KBM-7 (cell line): ENCODE measurements around the gene CD86.
A peak's percentile ranks its signal among the peaks of the same experiment; 100 is the strongest.

Experiments used
- DNase-seq: peaks from one replicate; pipeline ENCODE4 v3.0.0-alpha.2; 2015
- in situ Hi-C: fragments of 300-500 bp; cut with MboI; formaldehyde crosslinking; loops from 2 replicates; pipeline ENCODE4 v1.14.3; 2020; ENCODE audit warnings: low sequenced_read_pairs, low pct_unique_long_range_greater_than_20kb, mixed read lengths

Gene CD86

DNA sequence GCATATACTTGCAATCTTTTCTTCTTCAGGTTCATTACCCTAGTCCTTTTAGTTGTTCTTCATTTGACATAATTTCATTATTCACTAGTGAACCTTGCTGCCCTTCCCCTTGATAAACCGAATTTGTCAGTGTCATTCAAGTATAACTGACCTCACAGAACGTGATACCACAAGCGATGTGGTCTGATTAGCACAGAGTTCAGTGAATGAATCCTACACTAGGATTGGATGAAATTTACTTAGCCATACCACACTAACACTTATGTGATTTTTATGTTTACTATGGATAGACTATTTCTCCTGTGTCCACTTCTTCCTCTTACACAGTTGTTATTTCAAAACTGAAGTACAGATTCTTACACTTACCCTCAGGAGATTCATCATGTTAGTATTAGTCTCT lies 27.2 kb downstream of the CD86 start:
- in situ Hi-C loops, result no loop called here
- DNase-seq, result no peak

DNA sequence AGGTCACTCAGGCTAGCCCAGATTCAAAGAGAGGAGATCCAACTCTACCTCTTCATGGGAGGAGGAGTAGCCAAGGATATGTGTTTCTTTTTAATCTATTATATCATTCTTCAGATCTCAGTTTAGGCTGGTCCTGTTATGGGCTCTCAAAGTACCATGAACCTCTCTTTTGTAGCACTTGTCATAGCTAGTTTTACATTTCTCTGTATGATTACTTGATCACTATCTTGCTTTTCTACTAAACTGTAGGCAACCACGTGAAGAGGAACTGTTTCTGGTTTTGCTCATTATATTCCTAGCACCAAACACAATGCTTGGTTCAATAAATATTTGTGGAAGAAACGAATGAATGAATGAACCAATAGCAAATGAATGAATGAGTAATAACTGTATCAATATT lies 29.6 kb downstream of the CD86 start:
- in situ Hi-C loops, result no loop called here
- no peak for DNase-seq

GRCh38 chr3:122085673-122086072 lies 30.5 kb downstream of the CD86 start:
- DNase-seq, result peak; percentile 55
- in situ Hi-C loops, result no loop called here

DNA sequence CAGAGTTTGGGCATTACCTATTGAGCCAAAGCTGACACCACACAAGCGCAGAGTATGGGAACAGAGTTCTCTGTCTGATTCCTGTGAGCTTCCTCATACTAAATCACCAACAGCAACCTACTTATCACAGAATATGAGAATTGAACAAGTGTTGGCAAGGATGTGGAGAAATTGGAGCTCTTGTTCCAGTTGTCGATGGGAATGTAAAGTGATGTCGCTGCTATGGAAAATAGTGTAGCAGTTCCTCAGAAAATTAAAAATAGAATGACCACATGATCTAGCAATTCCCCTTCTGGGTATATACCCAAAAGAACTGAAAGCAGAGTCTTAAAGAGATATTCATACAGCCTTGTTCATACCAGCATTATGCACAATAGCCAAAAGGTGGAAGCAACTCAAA lies 33.4 kb downstream of the CD86 start:
- in situ Hi-C loops, result no loop called here
- DNase-seq, result no peak

GRCh38 chr3:122091602-122092295 lies 36.6 kb downstream of the CD86 start:
- peak; percentile 87 for DNase-seq
- in situ Hi-C loops, result no loop called here

DNA sequence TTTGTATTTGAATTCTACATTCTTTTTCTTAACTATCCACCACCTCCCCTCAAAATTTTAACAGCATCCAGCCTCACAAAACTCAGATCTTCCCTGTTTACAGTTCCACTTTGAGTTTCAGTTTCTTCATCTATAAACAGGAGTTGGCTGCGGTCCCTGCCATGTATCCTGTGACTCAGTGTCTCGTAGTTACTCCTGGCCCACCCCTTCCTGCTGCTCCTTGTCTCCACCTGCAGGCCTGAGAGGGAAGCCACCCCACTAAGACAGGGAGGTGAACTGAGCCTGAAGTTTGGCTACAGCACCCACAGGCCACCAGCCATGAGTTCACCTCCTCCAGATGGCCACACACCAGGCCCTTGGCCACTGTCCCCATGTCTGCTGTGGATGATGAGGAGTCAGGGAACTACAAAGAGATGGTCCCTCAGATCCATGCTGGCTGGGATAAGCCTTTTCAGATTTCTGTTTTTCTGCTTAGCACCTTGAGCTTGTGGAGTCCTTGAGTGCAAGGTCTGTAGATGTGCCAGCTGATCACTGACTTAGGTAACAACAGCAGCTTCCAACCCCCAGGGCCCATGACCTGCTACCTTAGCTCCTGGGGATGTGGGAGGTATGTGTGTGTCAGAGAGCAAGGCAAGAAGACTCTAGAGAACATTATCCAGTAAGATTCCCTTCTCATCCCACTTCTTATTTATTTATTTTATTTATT lies 37.5 kb downstream of the CD86 start:
- in situ Hi-C loops, result no loop called here
- peak; percentile 44 for DNase-seq

DNA sequence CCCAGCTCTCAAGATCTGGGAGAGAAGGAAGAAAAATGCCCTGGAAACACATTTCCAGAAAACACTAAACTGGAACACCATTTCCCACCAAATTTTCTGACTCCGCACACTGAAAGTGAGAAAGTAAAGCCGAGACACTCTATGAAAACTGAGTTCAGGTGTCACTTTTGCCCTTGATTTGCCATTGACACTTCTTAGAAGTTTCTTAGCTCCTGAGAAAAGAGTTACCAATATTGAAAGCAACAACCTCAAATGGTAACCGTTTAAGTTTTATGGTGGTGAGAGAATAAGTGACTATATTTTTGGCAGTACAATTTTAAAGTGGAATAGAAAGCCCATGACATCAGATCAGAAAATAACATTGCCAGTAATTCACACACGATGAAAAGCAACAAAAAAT lies 39.0 kb downstream of the CD86 start:
- no peak for DNase-seq
- in situ Hi-C loops, result no loop called here

DNA sequence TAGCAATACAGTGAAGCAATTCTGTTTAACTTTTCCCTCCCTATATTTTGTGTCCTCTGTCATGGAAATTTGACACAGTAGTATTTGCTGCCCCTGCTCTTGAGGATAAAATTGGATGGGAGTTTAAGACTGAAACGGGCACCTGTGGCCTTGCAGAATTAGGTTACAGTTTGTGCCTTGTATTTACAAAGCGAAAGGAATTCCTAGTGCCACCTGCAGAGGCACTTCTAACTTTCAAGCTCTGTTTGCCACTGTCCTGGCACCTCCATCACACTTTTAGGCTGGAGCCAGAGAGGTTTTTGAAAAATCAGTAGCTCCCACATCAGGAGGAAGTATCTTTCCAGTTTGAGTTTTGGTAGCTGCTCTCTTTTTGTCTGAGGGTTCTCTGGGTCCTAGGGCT lies 39.5 kb downstream of the CD86 start:
- in situ Hi-C loops, result no loop called here

GRCh38 chr3:122097141-122097540 lies 42.0 kb downstream of the CD86 start:
- in situ Hi-C loops, result no loop called here
- no peak for DNase-seq

More for the DNA sequence above, 39.5 kb downstream of the CD86 start:
- no peak for DNase-seq

DNA sequence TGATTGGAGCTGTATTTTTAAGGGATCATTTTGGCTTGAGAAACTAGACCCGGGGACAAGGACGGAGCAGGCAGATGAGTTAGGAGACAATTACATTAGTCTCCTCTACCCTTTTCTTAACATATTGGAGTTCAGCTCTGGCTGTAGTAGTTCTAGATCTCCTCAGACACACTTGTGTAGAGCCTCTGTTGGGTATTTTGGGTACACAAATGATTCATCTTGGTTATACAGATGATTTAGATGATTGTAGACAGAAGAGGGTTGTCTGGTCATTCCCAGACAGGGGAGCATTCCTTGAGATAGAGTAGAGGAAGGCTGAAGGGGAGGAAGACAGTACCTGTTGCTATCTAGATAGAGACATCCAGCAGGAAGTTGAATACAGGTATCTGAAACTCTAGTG lies 43.4 kb downstream of the CD86 start:
- in situ Hi-C loops, result no loop called here
- no peak for DNase-seq

DNA sequence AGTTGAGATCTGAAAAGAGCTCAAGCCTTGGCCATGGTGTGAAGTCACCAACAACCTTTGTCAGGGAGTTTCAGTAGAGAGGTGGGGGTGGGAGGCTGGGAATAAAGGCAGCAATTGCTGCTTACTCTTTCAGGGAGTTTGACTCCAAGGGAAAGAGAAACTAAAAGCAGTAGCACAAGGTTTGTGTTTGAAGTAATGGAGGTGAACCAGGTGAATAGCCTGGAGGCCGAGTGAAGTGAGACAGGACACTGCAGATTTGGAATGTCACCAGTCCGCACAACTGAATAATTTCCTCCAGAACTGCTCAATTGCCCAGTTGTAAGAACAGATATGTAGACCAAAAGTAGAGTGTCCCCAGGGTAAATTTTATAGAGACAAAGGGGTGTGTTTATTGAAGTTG lies 44.1 kb downstream of the CD86 start:
- DNase-seq, result no peak
- in situ Hi-C loops, result no loop called here

DNA sequence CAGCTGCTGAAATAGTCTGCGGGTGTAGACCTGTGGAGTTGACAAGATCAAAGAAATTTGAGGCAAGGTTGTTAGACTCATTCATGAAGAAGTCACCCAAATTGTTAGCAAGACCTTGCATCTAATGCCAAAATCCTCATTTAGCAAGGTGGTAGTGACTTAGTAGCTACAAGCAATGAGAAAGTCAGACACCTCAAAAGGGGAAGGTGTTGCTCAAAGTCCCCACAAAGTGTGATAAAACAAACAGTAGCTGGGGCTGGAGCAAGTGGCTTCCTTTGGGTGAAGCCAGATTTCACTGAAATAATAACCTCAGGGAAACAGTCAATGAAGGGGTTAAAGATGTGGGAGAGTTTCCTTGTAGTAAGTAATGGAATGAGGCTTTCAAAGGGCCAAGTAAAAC lies 44.9 kb downstream of the CD86 start:
- no peak for DNase-seq
- in situ Hi-C loops, result loop anchor here (10.0 kb wide), 1 partner anchor 165 kb away; no protein-coding TSS in a partner anchor

DNA sequence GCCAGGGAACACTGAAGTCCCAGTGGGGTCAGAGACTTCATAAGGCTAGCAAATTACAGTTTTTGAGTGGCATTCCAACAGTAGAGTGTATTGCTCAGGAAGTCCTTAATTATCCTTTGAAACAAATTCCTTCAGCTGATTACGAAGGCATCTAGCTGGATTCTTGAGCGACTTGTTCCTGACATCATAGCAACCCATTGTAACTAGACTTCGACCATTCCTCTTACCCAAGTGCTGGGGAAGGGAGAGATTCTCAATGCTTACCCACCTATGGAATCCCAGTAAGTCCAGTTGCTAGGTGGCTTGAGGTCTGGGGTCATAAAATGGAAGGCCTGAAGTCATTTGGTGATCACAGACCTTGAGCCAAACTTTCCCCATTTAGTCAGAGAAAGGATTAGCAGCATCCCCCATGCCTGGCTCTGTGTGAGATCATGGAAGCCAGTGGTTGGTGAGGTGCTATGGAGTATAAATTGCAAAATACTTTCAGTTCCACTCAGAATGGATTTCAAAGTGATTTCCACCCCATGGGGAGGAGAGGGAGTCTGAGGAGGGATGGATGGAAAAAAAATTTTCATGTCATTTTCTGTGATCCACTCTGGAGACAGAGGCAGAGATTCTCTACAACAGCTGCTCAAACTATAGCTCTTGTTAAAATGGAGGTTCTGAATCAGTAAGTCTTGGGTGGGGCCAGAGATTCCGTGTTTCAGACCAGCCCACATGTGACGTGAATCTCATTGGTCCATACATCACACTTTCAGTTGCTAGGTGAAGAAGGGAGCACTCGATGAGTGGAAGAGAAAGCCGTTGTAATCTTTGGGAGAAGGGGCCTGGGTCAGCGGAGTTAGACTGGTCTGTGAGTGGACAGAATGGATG lies 45.7 kb downstream of the CD86 start:
- no peak for DNase-seq

DNA sequence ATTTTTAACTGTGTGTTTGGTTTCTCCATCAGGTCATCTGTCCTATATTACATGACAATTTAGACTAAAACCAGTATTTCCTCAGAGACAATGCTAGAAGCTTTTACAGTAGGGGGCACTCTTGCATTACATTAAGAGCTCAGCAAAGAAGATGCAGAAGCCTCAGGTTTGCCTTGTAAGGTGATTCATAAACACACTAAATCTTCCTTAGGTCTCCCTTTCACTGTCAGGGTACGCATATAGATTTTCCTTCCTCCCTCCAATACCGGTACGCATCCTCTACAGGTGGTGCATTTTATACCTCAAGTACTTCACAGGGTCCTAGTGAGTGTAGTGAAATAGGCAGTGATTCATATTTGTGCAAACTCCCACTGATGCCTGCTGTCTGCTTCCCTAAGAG lies 46.5 kb downstream of the CD86 start:
- peak; percentile 76 for DNase-seq
- in situ Hi-C loops, result loop anchor here (10.0 kb wide), 1 partner anchor 163 kb away; no protein-coding TSS in a partner anchor

More for the DNA sequence above, 45.7 kb downstream of the CD86 start:
- in situ Hi-C loops, result loop anchor here (10.0 kb wide), 1 partner anchor 164 kb away; no protein-coding TSS in a partner anchor

GRCh38 chr3:122102191-122102935 lies 47.2 kb downstream of the CD86 start:
- in situ Hi-C loops, result loop anchor here (10.0 kb wide), 1 partner anchor 162 kb away; no protein-coding TSS in a partner anchor
- peak; percentile 78 for DNase-seq

DNA sequence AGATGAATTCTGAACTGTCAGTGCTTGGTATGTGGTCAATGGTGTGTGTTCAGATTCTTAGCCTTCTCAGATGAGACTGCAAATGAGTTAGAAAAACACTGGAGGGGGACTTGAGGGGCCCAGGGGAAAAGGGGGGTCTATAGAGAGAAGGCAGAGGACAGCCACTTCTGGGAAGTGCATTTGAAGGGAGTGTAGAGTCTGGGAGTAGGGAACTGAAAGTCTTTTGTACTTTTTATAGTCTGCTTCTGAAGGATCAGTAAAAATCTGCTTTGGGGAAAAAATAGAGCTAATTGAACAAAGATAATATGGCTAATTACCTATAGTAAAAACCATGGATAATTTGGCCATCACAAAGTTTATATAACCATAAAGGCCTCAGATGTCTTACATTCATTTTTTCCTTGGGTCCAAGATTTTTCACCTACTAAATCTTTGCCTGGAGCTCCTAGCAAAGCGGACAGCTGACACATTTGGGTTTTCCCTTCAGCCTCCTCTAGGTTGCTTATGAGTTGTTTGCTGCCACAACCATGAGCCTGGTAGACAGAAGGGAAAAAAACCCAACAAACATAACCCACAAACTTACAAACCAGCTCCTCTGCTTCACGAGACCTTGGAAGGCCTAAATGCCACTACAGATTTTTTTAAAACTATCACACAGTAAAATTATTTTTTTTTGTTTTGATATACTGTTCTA lies 48.8 kb downstream of the CD86 start:
- in situ Hi-C loops, result loop anchor here (10.0 kb wide), 1 partner anchor 161 kb away; no protein-coding TSS in a partner anchor
- DNase-seq, result no peak

GRCh38 chr3:122104515-122105194 lies 49.5 kb downstream of the CD86 start:
- in situ Hi-C loops, result loop anchor here (10.0 kb wide), 1 partner anchor 160 kb away; no protein-coding TSS in a partner anchor

DNA sequence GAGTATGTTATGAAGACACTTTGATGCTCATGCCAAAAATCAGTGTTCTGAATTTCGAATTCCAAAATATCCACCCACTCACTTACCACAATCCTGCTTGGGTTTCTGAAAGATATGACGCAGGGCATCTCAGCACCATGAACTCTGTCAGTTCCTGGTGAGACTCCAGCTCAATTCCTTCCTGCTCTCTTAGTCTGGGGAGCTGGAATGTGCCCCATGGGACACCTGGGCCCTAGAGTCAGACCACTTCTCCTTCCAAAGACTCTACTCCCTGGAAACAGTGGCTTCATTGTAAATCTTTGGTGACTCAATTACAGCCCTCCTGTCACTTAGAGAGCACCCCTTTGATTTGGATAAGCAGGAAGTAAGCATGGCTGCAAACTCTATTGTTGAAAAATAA lies 50.5 kb downstream of the CD86 start:
- DNase-seq, result no peak
- in situ Hi-C loops, result loop anchor here (10.0 kb wide), 1 partner anchor 159 kb away; no protein-coding TSS in a partner anchor

More at GRCh38 chr3:122104515-122105194, 49.5 kb downstream of the CD86 start:
- no peak for DNase-seq
